Thyroid gland (tissue), 4 donors: ENCODE data around the gene LRCH3.

ENCODE experiments used
- POLR2A ChIP-seq, 2 donors: fragments of 450-650 bp; IDR thresholded peaks; one replicate each; pipeline ENCODE4 v1.6.1; 2017; ENCODE audit warnings: antibody characterized with exemption in 2 of 2, mild to moderate bottlenecking in 2 of 2, moderate library complexity in 1 of 2
- TF ChIP-seq, protein P1 (sequence below), 6 experiments: fragments of 200-600 bp in 3 of 6; fragments of 450-650 bp in 3 of 6; sonication (generic) in 3 of 6; IDR thresholded peaks; one replicate each; pipeline ENCODE4 v1.5.1; 2016 to 2019; ENCODE audit warnings: antibody characterized with exemption in 6 of 6, mild to moderate bottlenecking in 2 of 6, inconsistent platforms in 1 of 6, moderate library complexity in 1 of 6

DNA sequence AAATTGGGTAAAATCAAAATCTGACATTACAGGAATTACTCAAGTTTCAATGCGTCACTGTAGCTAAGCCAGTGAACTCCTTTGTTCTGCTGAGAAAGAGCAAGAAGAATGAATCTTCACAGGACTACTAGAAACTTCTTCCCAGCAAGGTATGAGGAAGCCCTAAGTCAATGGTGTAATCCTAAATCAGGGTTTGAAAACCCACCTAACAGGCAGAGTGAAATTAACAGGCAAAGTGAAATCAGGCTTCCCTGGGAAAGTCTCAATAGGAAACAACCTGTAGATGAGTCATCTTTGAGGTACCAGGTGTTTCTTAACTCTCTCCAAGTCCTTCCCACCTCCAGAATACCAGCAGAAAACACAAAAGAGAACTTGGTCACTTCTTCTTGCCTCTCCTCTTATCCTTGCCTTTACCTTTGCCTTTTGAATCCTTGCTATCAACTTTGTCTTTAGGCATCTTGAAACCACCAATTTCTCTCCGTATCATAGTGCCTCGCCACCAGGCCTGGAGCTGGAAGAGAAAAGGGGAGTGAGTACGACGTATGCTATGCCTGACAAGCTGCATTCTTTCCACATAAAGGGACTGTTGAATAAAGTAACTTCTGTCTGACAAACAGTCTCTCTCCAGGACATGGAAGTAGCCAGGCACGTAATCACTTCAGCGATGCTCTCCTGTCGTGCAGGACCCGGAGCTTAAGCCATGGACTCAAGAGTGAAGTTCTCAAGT, 98.3 kb downstream of the LRCH3 start:
- TF ChIP-seq, protein P1, sequence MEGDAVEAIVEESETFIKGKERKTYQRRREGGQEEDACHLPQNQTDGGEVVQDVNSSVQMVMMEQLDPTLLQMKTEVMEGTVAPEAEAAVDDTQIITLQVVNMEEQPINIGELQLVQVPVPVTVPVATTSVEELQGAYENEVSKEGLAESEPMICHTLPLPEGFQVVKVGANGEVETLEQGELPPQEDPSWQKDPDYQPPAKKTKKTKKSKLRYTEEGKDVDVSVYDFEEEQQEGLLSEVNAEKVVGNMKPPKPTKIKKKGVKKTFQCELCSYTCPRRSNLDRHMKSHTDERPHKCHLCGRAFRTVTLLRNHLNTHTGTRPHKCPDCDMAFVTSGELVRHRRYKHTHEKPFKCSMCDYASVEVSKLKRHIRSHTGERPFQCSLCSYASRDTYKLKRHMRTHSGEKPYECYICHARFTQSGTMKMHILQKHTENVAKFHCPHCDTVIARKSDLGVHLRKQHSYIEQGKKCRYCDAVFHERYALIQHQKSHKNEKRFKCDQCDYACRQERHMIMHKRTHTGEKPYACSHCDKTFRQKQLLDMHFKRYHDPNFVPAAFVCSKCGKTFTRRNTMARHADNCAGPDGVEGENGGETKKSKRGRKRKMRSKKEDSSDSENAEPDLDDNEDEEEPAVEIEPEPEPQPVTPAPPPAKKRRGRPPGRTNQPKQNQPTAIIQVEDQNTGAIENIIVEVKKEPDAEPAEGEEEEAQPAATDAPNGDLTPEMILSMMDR (IDR thresholded peaks at IDR 0.05): no peak
- no peak for TF ChIP-seq POLR2A (IDR thresholded peaks at IDR 0.05)
